ENCODE measurements around the gene PFDN5.

The PFDN5 gene

GRCh38 chr12:53338916-53339315 lies 43.6 kb downstream of the PFDN5 start:
- peaks cover 15% of the 10 kb centered on the region for H3K27me3 ChIP-seq (ENCODE audit: insufficient read depth, poor library complexity, severe bottlenecking)
- no peak for DNase-seq (ENCODE audit: low read depth in 1 of 2, low spot score in 1 of 2)
- no peak overlapping the region for H3K27ac ChIP-seq (replicated peaks)
- TF ChIP-seq, protein P1, sequence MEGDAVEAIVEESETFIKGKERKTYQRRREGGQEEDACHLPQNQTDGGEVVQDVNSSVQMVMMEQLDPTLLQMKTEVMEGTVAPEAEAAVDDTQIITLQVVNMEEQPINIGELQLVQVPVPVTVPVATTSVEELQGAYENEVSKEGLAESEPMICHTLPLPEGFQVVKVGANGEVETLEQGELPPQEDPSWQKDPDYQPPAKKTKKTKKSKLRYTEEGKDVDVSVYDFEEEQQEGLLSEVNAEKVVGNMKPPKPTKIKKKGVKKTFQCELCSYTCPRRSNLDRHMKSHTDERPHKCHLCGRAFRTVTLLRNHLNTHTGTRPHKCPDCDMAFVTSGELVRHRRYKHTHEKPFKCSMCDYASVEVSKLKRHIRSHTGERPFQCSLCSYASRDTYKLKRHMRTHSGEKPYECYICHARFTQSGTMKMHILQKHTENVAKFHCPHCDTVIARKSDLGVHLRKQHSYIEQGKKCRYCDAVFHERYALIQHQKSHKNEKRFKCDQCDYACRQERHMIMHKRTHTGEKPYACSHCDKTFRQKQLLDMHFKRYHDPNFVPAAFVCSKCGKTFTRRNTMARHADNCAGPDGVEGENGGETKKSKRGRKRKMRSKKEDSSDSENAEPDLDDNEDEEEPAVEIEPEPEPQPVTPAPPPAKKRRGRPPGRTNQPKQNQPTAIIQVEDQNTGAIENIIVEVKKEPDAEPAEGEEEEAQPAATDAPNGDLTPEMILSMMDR (IDR thresholded peaks at IDR 0.05; ENCODE audit: insufficient read depth, low read length), result no peak
- TF ChIP-seq GABPA (IDR thresholded peaks at IDR 0.05; ENCODE audit: low read depth) (no peak), SPI1 (IDR thresholded peaks at IDR 0.05; ENCODE audit: borderline replicate concordance, low read depth) (no peak), POLR2AphosphoS5 (IDR thresholded peaks at IDR 0.05; ENCODE audit: low read depth) (no peak)
- TF ChIP-seq, protein P2, sequence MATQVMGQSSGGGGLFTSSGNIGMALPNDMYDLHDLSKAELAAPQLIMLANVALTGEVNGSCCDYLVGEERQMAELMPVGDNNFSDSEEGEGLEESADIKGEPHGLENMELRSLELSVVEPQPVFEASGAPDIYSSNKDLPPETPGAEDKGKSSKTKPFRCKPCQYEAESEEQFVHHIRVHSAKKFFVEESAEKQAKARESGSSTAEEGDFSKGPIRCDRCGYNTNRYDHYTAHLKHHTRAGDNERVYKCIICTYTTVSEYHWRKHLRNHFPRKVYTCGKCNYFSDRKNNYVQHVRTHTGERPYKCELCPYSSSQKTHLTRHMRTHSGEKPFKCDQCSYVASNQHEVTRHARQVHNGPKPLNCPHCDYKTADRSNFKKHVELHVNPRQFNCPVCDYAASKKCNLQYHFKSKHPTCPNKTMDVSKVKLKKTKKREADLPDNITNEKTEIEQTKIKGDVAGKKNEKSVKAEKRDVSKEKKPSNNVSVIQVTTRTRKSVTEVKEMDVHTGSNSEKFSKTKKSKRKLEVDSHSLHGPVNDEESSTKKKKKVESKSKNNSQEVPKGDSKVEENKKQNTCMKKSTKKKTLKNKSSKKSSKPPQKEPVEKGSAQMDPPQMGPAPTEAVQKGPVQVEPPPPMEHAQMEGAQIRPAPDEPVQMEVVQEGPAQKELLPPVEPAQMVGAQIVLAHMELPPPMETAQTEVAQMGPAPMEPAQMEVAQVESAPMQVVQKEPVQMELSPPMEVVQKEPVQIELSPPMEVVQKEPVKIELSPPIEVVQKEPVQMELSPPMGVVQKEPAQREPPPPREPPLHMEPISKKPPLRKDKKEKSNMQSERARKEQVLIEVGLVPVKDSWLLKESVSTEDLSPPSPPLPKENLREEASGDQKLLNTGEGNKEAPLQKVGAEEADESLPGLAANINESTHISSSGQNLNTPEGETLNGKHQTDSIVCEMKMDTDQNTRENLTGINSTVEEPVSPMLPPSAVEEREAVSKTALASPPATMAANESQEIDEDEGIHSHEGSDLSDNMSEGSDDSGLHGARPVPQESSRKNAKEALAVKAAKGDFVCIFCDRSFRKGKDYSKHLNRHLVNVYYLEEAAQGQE (IDR thresholded peaks at IDR 0.05; ENCODE audit: insufficient replicate concordance, low read depth), result no peak
- no peak overlapping the region for H3K4me3 ChIP-seq (replicated peaks; ENCODE audit: insufficient read depth, low read length)

GRCh38 chr12:53340398-53340797 lies 45.1 kb downstream of the PFDN5 start:
- DNase-seq (ENCODE audit: low read depth in 1 of 2, low spot score in 1 of 2), result no peak
- H3K4me3 ChIP-seq (replicated peaks; ENCODE audit: insufficient read depth, low read length), result no peak overlapping the region
- TF ChIP-seq GABPA (IDR thresholded peaks at IDR 0.05; ENCODE audit: low read depth) (no peak), SPI1 (IDR thresholded peaks at IDR 0.05; ENCODE audit: borderline replicate concordance, low read depth) (no peak), POLR2AphosphoS5 (IDR thresholded peaks at IDR 0.05; ENCODE audit: low read depth) (no peak)
- TF ChIP-seq, protein P1 (IDR thresholded peaks at IDR 0.05; ENCODE audit: insufficient read depth, low read length), result no peak
- TF ChIP-seq, protein P2 (IDR thresholded peaks at IDR 0.05; ENCODE audit: insufficient replicate concordance, low read depth), result no peak
- peaks cover 15% of the 10 kb centered on the region for H3K27me3 ChIP-seq (ENCODE audit: insufficient read depth, poor library complexity, severe bottlenecking)
- H3K27ac ChIP-seq (replicated peaks), result no peak overlapping the region

DNA sequence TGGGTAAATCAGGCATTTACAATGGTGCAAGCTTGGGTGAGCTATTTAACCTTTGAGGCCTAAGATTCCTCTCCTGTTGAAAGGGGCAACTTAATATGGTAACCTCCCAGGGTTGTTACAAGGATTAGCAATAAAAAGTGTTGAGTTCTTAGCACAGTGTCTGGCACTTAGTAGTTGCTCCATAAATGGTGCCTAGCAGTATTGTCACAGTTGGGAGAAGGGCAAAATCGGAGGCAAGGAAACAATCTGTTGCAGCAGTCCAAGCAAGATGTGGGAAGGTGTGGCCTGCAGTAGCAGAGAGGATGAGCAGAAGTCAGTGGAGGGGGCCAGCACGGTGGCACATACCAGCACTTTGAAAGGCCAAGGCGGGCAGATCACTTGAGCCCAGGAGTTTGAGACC lies 48.1 kb downstream of the PFDN5 start:
- TF ChIP-seq SPI1 (IDR thresholded peaks at IDR 0.05; ENCODE audit: borderline replicate concordance, low read depth), result no peak
- TF ChIP-seq GABPA (IDR thresholded peaks at IDR 0.05; ENCODE audit: low read depth), result no peak
- H3K27ac ChIP-seq (replicated peaks), result no peak overlapping the region
- no peak overlapping the region for H3K4me3 ChIP-seq (replicated peaks; ENCODE audit: insufficient read depth, low read length)
- no peak for DNase-seq (ENCODE audit: low read depth in 1 of 2, low spot score in 1 of 2)
- H3K27me3 ChIP-seq (ENCODE audit: insufficient read depth, poor library complexity, severe bottlenecking), result peaks cover 2% of the 10 kb centered on the region

GRCh38 chr12:53343969-53344368 lies 48.6 kb downstream of the PFDN5 start:
- no peak for DNase-seq (ENCODE audit: low read depth in 1 of 2, low spot score in 1 of 2)
- H3K27ac ChIP-seq (replicated peaks), result no peak overlapping the region
- TF ChIP-seq, protein P1 (IDR thresholded peaks at IDR 0.05; ENCODE audit: insufficient read depth, low read length), result no peak
- TF ChIP-seq GABPA (IDR thresholded peaks at IDR 0.05; ENCODE audit: low read depth) (no peak), POLR2AphosphoS5 (IDR thresholded peaks at IDR 0.05; ENCODE audit: low read depth) (no peak), SPI1 (IDR thresholded peaks at IDR 0.05; ENCODE audit: borderline replicate concordance, low read depth) (no peak)
- TF ChIP-seq, protein P2 (IDR thresholded peaks at IDR 0.05; ENCODE audit: insufficient replicate concordance, low read depth), result no peak

More at GRCh38 chr12:53343969-53344368, 48.6 kb downstream of the PFDN5 start:
- no peak overlapping the region for H3K4me3 ChIP-seq (replicated peaks; ENCODE audit: insufficient read depth, low read length)
- no peaks in the 10 kb centered on the region for H3K27me3 ChIP-seq (ENCODE audit: insufficient read depth, poor library complexity, severe bottlenecking)

Measured in HL-60 (cell line).